ENCODE measurements around the gene ENOSF1. TPM values are rescaled to one million over a fixed set of nuclear protein-coding genes. Genes with fewer than 3 reads are reported as not detected.
A peak's percentile ranks its signal among the peaks of the same experiment; 100 is the strongest.

The ENOSF1 gene
- total RNA-seq, 1 donor from 2014 or later, result 13.8 TPM

- no peak for DNase-seq (ENCODE audit: low read depth)
Observed at GRCh38 chr18:673769-674168, 38.7 kb downstream of the ENOSF1 start.

GRCh38 chr18:673317-673716 is 39.1 kb downstream of the ENOSF1 start:
- DNase-seq (ENCODE audit: low read depth), result no peak

GRCh38 chr18:671405-671804 is 41.0 kb downstream of the ENOSF1 start:
- no peak for DNase-seq (ENCODE audit: low read depth)

- no peak for DNase-seq (ENCODE audit: low read depth)
Observed at GRCh38 chr18:670522-670921, 41.9 kb downstream of the ENOSF1 start.

GRCh38 chr18:669077-669476 is 43.4 kb downstream of the ENOSF1 start:
- DNase-seq (ENCODE audit: low read depth), result no peak

- no peak for DNase-seq (ENCODE audit: low read depth)
Observed at GRCh38 chr18:668260-668659, 44.2 kb downstream of the ENOSF1 start.

GRCh38 chr18:666628-667027 is 45.8 kb downstream of the ENOSF1 start:
- DNase-seq (ENCODE audit: low read depth), result no peak

- DNase-seq (ENCODE audit: low read depth), result no peak
Observed at GRCh38 chr18:666177-666576, 46.3 kb downstream of the ENOSF1 start.

- no peak for DNase-seq (ENCODE audit: low read depth)
Observed at GRCh38 chr18:662197-662596, 50.2 kb downstream of the ENOSF1 start.

GRCh38 chr18:659597-659996 is 52.8 kb downstream of the ENOSF1 start:
- no peak for DNase-seq (ENCODE audit: low read depth)

GRCh38 chr18:658947-659533 is 53.4 kb downstream of the ENOSF1 start:
- DNase-seq (ENCODE audit: low read depth), result no peak

GRCh38 chr18:658001-658946 is 54.2 kb downstream of the ENOSF1 start:
- peak; percentile 92 for DNase-seq (ENCODE audit: low read depth)

GRCh38 chr18:657311-658000 is 55.0 kb downstream of the ENOSF1 start, which contains the start of gene TYMS:
Gene TYMS, plus strand, starts transcription at chr18:657653. Its CDS starts 90 bp downstream, at chr18:657743.
- peak; percentile 58 for DNase-seq (ENCODE audit: low read depth)

GRCh38 chr18:655445-655844 is 57.0 kb downstream of the ENOSF1 start:
- DNase-seq (ENCODE audit: low read depth), result no peak

- no peak for DNase-seq (ENCODE audit: low read depth)
Observed at GRCh38 chr18:654601-655000, 57.8 kb downstream of the ENOSF1 start.

GRCh38 chr18:653512-653911 is 58.9 kb downstream of the ENOSF1 start:
- DNase-seq (ENCODE audit: low read depth), result no peak

GRCh38 chr18:652131-652530 is 60.3 kb downstream of the ENOSF1 start:
- DNase-seq (ENCODE audit: low read depth), result peak; percentile 16

GRCh38 chr18:650428-650858 is 62.0 kb downstream of the ENOSF1 start:
- no peak for DNase-seq (ENCODE audit: low read depth)

GRCh38 chr18:649341-649740 is 63.1 kb downstream of the ENOSF1 start:
- DNase-seq (ENCODE audit: low read depth), result no peak

- peak; percentile 88 for DNase-seq (ENCODE audit: low read depth)
Observed at GRCh38 chr18:647304-647703, 65.1 kb downstream of the ENOSF1 start.

GRCh38 chr18:644395-645004 is 67.9 kb downstream of the ENOSF1 start:
- no peak for DNase-seq (ENCODE audit: low read depth)

All from myocyte (in vitro differentiated cells).